GM18508 (cell line): Measurements from ENCODE around the gene STK38L.

Source experiments
- ATAC-seq: cut with Tn5 transposase; IDR thresholded peaks from one replicate; pipeline ENCODE4 v1.9.1; 2021; ENCODE audit warnings: moderate number of reproducible peaks; ENCODE audit not compliant: insufficient read depth, unreplicated experiment

The STK38L gene

DNA sequence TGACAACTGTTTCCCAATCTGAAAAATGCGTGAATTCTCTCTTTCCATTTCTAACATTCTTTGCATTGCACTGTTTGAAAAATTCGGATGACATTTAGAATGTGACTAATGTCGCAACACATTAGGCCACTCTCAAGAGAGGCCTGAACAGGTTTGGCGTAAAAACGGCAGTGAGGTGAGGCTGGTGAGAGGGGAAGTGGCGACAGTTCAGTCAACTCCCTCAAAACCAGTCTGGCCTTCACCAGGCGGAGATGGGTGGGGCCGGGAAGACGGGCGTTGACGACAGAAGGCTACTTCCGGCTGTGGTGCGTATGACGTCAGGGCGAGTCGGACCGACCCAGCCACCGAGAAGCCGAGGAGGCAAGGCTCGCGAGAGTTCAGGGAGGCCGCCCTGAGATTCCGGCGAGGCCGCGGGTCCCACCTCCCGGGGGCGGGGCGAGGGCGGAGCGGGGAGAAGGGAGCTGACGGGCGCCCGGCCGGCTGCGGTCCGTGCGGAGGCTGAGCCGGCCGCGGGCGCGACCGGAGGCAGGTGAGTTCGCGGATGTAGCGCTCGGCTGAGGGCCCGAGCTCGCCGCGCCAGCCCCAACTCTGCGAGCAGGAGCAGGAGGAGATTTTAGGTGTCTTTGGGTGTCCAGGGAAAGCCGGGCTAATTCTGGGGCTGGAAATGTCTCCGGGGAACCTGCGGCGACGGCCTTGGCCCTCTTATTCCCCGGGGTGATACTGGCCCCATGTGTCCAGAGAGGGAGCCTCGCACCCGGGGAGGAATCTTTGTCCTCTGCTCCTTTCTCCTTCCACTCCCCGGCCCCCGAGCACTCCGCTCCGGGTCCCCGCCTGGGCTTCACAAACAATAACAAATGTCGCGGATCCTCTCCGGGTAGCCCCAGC is at the start of gene STK38L:
Gene STK38L (plus strand): TSS at position 483 of the 885 bp plus-strand sequence. CDS start 53,435 bp downstream, outside the sequence.
- ATAC-seq, result peak; percentile 72

DNA sequence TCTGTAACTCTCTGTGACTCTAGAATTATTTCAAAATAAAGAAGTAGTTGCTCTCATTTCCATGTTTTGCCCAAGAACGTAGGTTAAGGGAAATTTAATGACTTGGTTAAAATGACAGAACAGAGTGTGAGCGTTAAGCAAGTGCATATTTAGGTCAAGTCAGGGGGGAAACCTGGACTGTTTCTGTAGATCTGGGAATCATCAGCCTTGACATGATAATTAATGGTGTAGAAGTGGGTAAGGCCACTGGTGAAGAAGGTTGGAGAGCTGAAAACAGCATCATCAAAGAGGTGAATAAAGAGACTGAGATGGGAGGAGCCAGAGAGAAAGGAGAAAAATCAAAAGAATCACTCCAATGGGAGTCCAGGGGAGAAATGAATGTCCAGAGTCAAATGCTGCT is 49.4 kb upstream of the STK38L start:
- no peak for ATAC-seq

DNA sequence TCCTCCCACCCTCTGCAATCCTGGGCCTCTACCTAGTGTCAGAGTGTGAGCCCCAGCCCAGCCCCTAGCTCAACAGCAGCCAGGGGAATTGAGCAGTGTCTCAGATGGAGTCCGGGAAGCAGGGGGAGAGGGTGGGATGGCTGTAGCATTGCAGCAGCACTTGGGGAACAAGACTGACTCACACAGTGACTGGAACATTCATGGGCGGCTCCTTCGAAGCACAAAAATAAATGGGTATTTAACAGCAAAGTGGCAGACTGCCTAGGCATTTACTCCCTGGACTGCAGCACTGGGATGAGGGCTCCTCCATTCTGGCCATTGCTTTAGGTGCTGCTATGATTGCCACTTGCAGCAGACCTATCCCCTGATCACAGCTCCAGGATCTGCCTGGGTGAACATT is 46.0 kb upstream of the STK38L start:
- ATAC-seq, result no peak

DNA sequence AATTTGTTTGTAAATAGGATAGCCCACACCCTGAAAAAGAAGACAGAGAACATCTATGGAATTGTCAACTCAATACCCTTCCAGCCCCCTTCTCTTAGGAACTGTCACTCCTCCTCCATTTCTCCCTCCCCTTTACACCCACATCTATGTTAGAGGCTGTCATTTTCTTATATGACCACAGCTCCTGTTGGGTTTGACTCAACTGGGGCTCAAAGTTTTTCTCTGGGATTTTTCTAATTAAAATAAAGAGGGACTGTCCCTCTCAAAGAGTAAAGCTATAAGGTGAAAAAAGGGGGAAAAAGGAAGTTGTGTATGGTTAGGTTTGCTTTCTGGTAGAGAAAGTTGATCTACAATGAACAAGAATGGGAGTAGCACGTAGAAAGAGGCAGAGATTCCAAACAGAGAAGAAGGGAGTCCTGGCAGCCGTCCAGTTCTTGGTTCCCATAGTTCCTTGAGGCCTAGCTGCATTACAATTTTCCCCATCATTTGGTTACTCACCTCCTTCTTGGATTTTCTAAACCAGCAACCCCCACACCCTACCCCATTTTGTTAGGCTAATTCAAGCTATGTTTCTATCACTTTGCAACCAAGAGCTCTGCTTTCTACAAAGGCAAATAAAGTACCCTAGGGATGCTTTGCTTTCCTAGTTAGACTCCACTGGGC is 44.3 kb upstream of the STK38L start:
- ATAC-seq, result no peak

DNA sequence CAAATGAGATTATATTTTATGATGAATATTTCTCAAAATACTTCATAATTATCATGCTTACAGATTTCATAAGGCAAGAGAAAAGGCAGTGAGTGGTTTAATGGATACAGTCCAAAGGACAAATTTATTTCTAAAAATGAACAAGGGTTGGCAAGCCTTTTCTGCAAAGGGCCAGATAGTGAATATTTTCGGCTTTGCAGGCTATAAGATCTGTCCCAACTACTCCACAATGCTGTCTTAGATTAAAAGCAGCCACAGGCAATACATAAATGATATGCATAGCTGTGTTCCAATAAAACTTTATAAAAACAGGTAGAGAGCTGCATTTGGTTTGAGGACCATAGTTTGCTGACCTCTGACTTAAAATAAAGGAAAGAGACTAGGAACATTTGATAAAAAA is 42.9 kb upstream of the STK38L start:
- ATAC-seq, result no peak

DNA sequence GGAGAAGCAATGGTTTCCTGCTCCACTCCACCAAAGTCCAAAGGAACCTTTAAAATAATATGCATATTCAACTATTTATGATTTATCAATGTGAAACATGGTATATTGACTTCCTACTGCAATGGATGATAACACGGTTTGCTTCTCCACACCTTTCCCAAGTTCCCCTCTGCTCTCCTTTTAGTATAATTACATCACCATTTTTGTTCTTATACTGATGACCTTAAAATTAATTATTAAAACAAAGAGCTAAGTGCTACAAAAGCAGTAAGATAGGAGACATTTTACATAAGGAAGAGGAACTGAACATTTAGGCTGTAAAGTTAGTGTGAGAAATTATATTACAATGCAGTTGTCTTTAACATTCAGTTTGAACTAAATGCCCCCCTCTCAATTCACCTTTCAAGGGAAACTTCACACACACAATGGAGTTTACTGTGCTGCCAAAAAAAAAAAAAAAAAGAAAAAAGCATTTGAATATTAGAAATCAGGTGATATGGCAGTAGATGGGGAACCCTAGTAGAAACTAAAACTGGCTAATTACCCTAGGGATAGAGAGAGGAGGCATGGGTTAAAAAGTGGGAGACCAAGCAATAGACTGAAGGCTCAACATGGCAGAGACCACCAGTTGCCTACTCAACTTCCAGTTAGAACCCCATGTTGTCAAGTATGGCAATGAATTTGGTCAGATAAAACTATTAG is 37.1 kb upstream of the STK38L start:
- ATAC-seq, result no peak

DNA sequence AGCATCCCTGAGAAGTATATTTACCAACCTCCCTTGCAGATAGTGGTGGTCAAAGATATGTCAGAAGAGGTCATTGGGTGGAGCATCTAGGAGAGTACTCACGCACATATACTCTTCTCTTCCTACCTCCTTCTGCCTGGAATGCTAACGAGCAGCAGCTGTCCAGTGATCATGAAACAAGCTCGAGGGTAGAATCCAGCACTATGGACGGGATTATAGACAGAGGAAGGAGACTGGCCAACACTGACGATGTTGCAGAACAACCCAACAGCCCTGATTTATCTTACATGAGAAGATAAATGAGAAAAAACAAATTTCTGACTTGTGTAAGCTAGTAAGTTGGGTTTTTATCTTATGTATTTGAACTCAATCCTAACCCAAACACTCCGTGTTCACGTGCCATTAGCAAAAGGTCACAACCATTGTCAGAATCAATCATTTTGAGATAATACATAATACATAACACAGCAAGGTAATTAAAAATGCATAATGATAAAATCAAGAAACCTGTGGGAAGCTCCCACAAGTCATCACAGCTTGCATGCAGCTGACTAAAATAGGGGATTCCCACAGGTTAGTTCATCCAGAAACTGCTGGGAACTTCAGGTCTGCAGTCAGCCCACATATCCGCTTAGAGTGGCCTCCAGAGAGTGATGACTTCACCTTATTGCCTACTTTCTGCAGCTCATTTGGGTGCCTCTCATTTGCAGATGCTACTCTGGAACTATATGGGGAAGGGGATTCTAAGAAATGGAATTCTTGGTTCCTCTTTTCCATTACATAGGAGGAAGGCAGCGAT is 36.3 kb upstream of the STK38L start:
- ATAC-seq, result peak; percentile 67

DNA sequence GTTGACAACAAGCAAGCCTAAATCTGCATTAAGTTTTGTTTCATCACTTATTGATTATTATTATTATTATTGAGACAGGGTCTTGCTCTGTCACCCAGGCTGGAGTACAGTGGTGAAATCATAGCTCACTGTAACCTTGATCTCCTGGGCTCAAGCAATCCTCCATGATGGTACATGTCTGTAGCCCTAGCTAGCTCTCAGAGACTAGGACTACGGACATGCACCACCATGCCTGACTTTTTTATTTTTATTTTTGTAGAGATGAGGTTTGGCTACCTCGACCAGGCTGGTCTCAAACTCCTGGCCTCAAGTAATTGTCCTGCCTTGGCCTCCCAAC is 35.7 kb upstream of the STK38L start:
- peak; percentile 7 for ATAC-seq

DNA sequence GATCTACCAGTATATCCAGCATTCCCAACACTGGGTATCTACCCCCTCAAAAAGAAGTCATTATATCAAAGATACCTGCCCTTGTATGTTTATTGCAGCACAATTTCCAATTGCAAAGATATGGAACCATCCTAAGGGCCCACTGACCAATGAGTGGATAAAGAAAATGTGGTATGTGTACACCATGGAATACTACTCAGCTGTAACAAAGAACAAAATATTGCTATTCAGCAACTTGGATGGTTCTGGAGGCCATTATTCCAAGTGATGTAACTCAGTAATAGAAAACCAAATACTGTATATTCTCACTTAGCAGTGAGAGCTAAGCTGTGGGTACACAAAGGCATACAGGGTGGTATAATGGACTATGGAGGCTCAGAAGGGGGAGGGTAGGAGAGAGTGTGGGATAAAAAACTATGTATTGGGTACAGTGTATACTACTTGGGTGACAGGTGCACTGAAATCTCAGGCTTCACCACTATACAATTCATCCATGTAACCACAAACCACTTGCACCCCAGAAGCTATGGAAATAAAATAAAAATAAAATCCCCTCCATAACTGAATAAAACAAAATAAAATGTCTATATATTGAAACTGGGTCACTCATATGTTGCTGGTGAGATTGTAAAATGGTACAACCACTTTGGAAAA is 34.7 kb upstream of the STK38L start:
- no peak for ATAC-seq

DNA sequence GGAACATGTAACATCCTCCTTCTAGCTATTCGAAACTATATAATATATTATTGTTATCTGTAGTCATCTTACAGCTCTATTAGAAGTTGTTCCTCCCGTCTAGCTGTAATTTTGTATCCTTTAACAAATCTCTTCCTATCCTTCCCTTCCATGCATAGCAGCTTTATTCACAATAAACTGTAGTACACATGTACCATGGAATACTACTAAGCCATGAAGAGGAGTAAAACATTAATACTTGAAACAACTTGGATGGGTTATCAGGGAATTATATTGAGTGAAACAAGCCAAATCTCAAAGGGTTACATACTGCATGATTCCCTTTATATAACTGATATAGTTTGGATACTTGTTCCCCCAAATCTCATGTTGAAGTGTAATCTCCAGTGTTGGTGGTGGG is 33.9 kb upstream of the STK38L start:
- ATAC-seq, result no peak

DNA sequence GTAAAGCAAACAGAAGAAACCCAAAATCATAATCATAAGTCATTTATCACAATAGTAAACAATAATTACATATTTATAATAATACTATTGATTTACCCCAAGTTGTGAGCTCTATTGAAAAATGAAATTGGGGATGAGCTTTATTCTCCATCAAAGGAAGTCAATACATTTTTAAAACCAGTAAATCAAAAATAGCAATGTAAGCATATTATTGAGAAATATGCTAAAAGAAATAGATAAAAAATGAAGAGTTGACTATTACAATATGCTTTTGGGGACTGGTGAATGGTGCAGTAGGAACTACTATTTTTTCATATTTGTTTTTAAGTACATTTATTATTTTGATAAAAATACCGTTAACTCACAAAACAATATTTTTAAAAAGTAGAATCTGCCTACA is 31.2 kb upstream of the STK38L start:
- ATAC-seq, result no peak

DNA sequence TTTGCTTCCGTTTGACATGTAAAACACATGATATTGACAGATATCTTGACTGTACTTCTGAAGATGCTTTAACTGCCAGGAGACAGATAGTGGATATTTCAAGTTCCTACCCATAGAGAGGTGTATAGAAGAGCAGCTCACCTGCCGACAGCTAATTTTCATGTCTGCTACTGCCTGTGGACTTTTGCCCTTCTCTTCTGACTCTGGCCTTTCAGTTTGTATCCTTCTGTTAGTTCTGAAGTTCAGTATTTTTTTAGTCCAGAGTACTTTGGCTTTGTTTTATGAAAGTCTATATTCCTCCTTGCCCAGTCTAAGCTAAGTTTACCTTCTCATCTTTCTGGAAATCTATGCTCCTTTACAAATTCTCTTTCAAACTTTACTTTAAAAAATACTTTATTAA is 30.8 kb upstream of the STK38L start:
- no peak for ATAC-seq

DNA sequence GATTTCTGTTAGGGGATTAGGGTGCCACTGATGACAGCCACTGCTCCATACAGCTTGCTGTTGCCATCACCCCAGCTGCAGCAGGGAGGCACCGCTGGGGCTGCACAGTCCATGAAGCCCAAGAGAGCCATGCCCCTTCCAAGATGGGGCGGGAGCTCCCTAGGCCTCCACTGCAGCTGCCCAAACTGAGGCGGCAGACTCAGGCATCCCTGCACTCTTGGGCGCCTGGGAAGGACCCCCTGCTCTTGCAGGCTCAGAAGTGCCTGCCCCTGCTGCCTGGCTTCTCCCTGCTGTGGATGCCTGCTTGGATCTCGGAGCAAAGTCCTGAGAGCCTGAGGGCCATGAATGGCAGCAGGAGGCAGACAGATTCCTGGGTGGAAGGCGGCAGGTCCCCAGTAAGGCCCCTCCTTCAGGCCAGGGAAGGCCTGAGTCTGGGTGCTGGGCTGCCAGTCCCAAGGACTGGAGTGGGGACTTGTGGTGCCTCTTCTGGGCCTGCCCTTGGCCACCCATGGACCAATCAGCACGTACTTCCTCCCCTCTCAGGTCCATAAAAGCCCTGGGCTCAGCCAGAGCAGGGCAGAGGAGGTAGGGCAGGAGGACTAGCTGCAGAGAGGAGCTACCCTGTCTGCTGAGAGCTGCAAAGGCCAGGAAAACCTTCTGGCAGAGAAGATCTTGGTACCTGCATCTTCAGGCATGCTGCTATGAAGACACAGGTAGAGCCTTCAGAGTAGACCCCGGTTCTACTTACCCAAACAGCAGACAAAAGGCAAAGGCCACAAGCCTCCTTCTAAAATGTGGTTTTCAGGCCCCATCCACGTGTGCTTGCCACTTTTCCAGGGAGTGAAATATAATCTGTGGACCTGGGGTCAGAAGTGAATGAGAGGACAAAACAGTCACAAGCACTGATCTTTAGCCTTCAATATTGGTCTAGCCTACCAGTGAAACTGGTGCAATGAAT is 30.0 kb upstream of the STK38L start:
- ATAC-seq, result no peak

DNA sequence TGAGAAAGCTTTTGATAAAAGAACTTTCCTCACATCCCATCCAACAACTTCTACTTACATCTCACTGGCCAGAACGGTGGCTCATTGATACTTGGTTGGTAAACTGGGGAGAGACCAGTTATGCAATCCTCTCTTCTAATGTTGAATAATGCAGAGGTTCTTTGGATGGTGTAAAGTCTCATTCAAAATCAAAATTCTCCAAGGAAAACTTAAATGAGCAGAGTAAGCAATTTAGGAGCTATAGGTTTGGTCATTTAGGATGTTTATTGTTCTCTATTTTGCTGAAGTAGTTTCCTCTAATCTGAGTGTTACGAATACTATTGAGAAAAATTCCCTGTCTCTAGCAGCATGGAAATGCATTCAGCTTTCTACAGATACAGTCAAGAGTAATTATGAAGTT is 26.5 kb upstream of the STK38L start:
- no peak for ATAC-seq

DNA sequence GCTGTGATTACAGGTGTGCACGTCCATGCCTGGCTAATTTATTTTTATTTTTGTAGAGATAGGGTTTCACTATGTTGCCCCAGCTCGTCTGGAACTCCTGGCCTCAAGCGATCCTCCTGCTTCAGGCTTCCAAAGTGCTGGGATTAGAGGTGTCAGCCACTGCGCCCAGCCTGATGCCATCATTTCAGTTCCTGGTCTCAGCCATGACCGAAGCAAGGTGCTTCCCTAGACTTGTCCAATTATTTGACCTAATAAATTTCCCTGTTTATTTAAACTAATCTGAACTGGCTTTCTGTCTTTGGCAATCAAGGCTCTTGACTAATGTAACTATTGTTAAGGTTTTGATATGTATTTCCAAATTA is 24.4 kb upstream of the STK38L start:
- no peak for ATAC-seq

DNA sequence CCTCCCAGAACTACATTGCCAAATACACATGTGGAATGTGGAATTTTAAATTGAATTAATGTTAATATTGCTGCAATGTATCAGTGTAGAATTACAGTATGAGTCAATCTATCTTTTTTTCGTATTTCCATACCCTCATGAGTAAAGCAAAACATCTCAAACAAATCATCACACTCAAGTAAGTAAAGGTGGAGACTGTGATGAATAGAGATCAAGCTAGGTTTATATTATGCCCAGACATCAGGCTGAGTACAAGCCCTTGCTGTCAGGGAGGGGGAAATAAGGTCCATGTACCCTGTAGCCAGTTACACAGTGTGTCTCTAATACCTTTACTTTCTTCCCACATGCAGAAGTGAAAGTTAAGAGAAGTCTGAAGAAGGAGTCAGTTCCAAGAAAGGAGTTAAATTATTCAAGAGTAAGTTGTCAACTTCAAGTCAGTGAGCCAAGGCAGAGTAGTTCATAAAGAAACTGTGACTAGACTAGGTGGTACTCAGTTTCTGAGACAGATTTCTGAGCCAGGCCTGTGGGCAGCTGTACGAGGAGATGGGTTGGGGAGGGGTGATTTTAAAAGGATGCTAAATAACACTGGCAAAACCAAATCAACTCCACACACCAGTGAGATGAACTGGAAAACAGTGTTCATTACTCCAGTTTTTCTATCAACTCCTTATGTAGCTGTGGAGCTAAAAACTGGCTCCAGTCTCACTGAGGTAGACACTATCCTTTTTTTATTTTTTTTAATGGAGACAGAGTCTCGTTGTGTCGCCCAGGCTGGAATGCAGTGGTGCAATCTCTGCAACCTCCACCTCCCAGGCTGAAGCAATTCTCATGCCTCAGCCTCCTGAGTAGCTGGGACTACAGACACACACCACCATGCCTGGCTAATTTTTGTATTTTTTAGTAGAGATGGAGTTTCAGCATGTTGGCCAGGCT is 23.8 kb upstream of the STK38L start:
- peak; percentile 63 for ATAC-seq

DNA sequence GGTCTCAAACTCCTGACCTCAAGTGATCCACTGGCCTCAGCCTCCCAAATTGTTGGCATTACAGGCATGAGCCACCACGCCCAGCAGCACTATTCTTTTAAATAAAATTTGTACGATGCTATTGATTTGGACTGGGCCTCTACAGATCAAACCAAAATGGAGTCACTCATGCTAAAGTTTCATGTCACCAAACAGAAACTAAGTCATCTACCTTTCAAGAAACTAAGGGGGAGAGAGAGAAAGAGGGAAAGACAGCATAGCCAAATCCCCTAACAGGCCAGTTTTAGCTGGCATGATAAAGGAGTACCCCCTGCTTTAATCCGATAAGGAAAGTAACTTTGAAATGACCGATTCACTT is 23.1 kb upstream of the STK38L start:
- ATAC-seq, result no peak
